GM12801 (cell line): Measurements from ENCODE around the gene STAT3.

ENCODE experiments used
- CTCF ChIP-seq: IDR thresholded peaks from one replicate; pipeline ENCODE4 v1.5.1; 2011; ENCODE audit warnings: control low read depth; ENCODE audit not compliant: insufficient read length; ENCODE audit errors: extremely low read depth

Gene STAT3

GRCh38 chr17:42405963-42406495, 17.8 kb upstream of the STAT3 start:
- no peak for TF ChIP-seq CTCF

- TF ChIP-seq CTCF = no peak
Measured at GRCh38 chr17:42405076-42405475, 16.8 kb upstream of the STAT3 start.

GRCh38 chr17:42404326-42405055, 16.2 kb upstream of the STAT3 start:
- no peak for TF ChIP-seq CTCF

GRCh38 chr17:42403150-42403549, 14.9 kb upstream of the STAT3 start:
- TF ChIP-seq CTCF = no peak

GRCh38 chr17:42402117-42402516, 13.9 kb upstream of the STAT3 start:
- no peak for TF ChIP-seq CTCF

GRCh38 chr17:42399948-42400843, 12.0 kb upstream of the STAT3 start:
- TF ChIP-seq CTCF = no peak

GRCh38 chr17:42399121-42399520, 10.9 kb upstream of the STAT3 start:
- TF ChIP-seq CTCF = no peak
